ENCODE measurements around the gene KCNS3.

DNA sequence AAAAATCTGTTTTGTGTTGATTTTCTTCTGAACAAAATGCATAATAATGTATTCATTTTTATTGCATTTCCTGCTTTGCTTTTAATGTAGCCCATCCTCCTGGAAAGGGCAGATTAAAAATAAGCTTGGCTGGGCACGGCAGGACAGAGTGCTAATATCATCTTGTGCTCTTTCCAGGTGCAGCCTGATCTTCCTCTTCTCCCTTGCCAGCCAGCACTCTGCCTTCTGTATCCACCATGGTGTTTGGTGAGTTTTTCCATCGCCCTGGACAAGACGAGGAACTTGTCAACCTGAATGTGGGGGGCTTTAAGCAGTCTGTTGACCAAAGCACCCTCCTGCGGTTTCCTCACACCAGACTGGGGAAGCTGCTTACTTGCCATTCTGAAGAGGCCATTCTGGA lies 52.3 kb downstream of the KCNS3 start:
- no peak for TF ChIP-seq POLR2A (IDR thresholded peaks at IDR 0.05; ENCODE audit: low read length)
- TF ChIP-seq GATA1 (IDR thresholded peaks at IDR 0.05; ENCODE audit: low read depth, low read length), result no peak
